GM23248 (cell line): ENCODE data around the gene CFAP210.

Experiments
- EZH2 ChIP-seq: fragments of 200-600 bp; sonication (generic); IDR thresholded peaks from 2 replicates; pipeline ENCODE4 v1.6.1; 2018; ENCODE audit warnings: antibody characterized with exemption, mild to moderate bottlenecking; ENCODE audit not compliant: insufficient read depth, poor library complexity, severe bottlenecking
- EZH2phosphoT487 ChIP-seq: fragments of 200-600 bp; sonication (generic); IDR thresholded peaks from 2 replicates; pipeline ENCODE4 v1.6.1; 2018; ENCODE audit warnings: antibody characterized with exemption, moderate library complexity, mild to moderate bottlenecking, low read depth; ENCODE audit not compliant: insufficient read depth

DNA sequence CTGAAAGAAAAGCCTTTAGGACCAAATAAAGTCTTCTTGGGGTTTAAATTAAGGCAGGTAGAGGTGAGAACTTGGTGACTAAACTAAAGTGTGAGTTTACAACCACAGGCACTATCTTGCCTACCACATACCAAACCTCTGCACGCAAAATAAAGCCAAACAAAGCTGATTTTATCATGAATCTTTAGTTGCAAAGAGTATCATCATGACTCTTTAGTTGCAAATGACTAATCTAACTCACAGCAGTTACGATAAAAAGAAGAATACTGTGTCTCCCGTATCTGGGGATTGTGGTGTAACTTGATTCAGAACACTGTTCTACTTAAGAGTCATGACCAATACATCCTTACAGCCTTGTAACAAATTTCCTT, 11.2 kb downstream of the CFAP210 start:
- TF ChIP-seq EZH2 (no peak), EZH2phosphoT487 (no peak)
